ENCODE data around the gene MST1R. TPM values are rescaled to one million over a fixed set of nuclear protein-coding genes. Genes with fewer than 3 reads are reported as not detected.

Gene MST1R
- polyA plus RNA-seq, 2 of the 4 experiments (the other 2 are of a cell fraction) = 5.9 to 7.5 TPM

DNA sequence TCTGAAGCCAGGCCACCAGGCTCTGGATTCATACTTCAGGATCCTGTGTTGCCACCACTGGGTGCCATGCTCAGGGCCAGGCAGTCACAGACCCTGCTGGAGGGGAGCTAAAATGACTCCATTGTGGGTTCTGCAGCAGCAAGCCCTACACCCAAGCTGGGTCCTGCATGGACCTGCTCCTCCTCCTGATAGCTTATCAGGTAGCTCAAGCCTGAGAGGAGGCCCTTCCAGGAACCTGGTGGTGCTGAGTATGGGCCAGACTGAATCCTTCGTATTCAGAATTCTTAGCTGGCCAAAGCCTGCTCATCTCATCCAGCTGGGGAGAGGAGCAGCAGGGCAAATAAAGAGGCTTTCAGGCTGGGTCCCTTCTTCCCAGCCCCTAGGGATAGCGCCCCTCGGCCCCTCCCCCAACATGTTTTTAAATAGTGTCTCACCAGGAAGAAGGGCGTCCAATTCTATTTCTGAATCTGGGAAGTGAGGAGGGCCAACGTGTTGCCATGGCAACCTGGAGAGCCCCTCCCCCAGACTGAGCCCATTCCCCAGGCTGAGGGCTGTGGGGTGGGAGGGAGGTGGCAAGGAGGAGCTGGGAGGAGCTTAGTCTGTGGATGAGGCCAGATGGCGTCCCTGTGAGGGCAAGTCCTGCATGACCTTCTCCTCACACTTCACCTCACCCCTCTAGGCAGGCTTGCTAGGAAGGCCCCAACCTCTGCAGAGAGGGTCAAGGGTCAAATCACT, 22.9 kb downstream of the MST1R start:
- no peaks in the 10 kb centered on the region for H3K4me1 ChIP-seq
- ChIA-PET POLR2A (no interaction called here), CTCF (interaction anchor here (0.9 to 2.4 kb wide), 5 partner anchors 18 to 48 kb away, joined by 3 to 11 read pairs (median 4); no protein-coding TSS in a partner anchor)
- no peak overlapping the region for H3K27ac ChIP-seq
- DNase-seq (ENCODE audit: low read depth in 1 of 2, low spot score in 1 of 2) = no peak
- no peak overlapping the region for H3K4me3 ChIP-seq
- no peak overlapping the region for H3K4me2 ChIP-seq
- 61% methylated on average over 5 of the region's 6 CpGs for WGBS (ENCODE audit: missing lambda C conversion rate)
- FAIRE-seq = no peak
- no peaks in the 10 kb centered on the region for H3K9me3 ChIP-seq
- 0 out of 6 replicates have a peak, but pooled peaks of 1 of the 2 experiments have one; percentile 20 for ATAC-seq
- TF ChIP-seq, protein P1, sequence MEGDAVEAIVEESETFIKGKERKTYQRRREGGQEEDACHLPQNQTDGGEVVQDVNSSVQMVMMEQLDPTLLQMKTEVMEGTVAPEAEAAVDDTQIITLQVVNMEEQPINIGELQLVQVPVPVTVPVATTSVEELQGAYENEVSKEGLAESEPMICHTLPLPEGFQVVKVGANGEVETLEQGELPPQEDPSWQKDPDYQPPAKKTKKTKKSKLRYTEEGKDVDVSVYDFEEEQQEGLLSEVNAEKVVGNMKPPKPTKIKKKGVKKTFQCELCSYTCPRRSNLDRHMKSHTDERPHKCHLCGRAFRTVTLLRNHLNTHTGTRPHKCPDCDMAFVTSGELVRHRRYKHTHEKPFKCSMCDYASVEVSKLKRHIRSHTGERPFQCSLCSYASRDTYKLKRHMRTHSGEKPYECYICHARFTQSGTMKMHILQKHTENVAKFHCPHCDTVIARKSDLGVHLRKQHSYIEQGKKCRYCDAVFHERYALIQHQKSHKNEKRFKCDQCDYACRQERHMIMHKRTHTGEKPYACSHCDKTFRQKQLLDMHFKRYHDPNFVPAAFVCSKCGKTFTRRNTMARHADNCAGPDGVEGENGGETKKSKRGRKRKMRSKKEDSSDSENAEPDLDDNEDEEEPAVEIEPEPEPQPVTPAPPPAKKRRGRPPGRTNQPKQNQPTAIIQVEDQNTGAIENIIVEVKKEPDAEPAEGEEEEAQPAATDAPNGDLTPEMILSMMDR (IDR thresholded peaks at IDR 0.05) = no peak
- TF ChIP-seq CBX2 (IDR thresholded peaks at IDR 0.05; ENCODE audit: borderline replicate concordance, low read depth) (no peak), ESRRA (IDR thresholded peaks at IDR 0.05; ENCODE audit: borderline replicate concordance, low read length) (no peak), MYC (IDR thresholded peaks at IDR 0.05; ENCODE audit: borderline replicate concordance, low read length) (no peak), RAD21 (conservative IDR thresholded peaks at IDR 0.05 in 1 of 2, IDR thresholded peaks at IDR 0.05 in 1 of 2) (no peak), ZSCAN20 (CRISPR knock-in tag; IDR thresholded peaks at IDR 0.05) (no peak), MAZ (IDR thresholded peaks at IDR 0.05; ENCODE audit: borderline replicate concordance, low read depth, low read length) (no peak)
- TF ChIP-seq, protein P2, sequence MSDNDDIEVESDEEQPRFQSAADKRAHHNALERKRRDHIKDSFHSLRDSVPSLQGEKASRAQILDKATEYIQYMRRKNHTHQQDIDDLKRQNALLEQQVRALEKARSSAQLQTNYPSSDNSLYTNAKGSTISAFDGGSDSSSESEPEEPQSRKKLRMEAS (IDR thresholded peaks at IDR 0.05) = no peak
- TF ChIP-seq, protein P3, sequence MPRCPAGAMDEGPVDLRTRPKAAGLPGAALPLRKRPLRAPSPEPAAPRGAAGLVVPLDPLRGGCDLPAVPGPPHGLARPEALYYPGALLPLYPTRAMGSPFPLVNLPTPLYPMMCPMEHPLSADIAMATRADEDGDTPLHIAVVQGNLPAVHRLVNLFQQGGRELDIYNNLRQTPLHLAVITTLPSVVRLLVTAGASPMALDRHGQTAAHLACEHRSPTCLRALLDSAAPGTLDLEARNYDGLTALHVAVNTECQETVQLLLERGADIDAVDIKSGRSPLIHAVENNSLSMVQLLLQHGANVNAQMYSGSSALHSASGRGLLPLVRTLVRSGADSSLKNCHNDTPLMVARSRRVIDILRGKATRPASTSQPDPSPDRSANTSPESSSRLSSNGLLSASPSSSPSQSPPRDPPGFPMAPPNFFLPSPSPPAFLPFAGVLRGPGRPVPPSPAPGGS (IDR thresholded peaks at IDR 0.05) = no peak

DNA sequence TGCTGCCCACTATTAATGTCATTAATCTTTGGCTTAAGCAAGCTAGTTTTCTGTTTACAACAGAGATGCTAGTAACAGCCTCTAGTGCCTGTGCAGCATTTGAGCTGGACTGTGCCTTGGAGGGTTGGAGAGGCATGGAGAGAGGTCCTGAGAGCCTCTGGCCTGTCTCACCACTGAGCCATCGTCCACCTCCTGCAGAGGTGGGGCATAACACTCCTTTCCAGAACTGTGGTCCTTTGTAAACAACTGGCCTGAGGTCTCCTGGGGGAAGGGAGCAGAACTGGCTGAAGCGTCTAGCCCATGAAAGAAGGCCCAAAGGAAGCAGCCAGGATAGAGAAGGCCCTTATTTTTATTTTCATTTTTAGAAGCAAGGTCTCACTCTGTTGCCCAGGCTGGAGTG, 24.0 kb downstream of the MST1R start:
- no peak overlapping the region for H3K4me3 ChIP-seq
- WGBS (ENCODE audit: missing lambda C conversion rate) = 67% methylated on average over 2 of the region's 2 CpGs

DNA sequence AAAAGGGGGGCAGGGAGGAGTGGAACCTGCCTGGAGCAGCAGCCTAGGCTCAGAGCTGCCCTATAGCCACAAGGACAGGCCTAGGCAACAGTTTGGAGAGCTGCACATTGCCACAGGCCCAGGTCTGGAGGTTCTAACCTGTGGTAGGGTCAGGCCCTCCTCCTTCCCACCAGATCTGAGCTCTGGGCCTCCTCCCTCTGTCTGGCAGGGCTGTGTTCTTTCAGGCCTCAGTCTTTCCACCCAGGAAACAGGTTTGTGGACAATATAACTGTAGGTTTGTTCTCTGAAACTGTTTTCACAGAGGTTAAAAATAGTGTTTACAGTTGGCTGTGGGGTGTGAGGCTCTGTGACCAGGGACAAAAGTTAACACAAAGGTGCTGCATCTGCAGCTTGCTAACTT, 25.0 kb downstream of the MST1R start:
- H3K27ac ChIP-seq = no peak overlapping the region
- H3K4me2 ChIP-seq = no peak overlapping the region
- no peak for FAIRE-seq
- no peaks in the 10 kb centered on the region for H3K9me3 ChIP-seq
- TF ChIP-seq TFCP2L1 (CRISPR knock-in tag; IDR thresholded peaks at IDR 0.05) (no peak), CHD4 (IDR thresholded peaks at IDR 0.05; ENCODE audit: borderline replicate concordance) (no peak), MYC (IDR thresholded peaks at IDR 0.05; ENCODE audit: borderline replicate concordance, low read length) (no peak), HOXA7 (CRISPR knock-in tag; IDR thresholded peaks at IDR 0.05) (no peak), CHD2 (IDR thresholded peaks at IDR 0.05; ENCODE audit: low read length, partially characterized antibody) (no peak), ESRRA (IDR thresholded peaks at IDR 0.05; ENCODE audit: borderline replicate concordance, low read length) (no peak), FOXS1 (CRISPR knock-in tag; IDR thresholded peaks at IDR 0.05) (no peak), ZC3H11A (IDR thresholded peaks at IDR 0.05) (no peak)
- TF ChIP-seq, protein P1 (IDR thresholded peaks at IDR 0.05) = no peak
- TF ChIP-seq, protein P4, sequence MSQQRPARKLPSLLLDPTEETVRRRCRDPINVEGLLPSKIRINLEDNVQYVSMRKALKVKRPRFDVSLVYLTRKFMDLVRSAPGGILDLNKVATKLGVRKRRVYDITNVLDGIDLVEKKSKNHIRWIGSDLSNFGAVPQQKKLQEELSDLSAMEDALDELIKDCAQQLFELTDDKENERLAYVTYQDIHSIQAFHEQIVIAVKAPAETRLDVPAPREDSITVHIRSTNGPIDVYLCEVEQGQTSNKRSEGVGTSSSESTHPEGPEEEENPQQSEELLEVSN (IDR thresholded peaks at IDR 0.05; ENCODE audit: borderline replicate concordance, low read depth) = no peak
- POLR2A ChIA-PET = interaction anchor here (0.7 kb wide), 1 partner anchor 156 kb away, joined by 4 read pairs; no protein-coding TSS in a partner anchor
- no peaks in the 10 kb centered on the region for H3K4me1 ChIP-seq
- DNase-seq (ENCODE audit: low read depth in 1 of 2, low spot score in 1 of 2) = no peak
- no peak overlapping the region for H3K4me3 ChIP-seq
- CTCF ChIA-PET = interaction anchor here (0.6 to 4.5 kb wide), 4 partner anchors 11 to 116 kb away, joined by 3 to 23 read pairs (median 5); no protein-coding TSS in a partner anchor
- no peak for ATAC-seq

More for the DNA sequence above, 24.0 kb downstream of the MST1R start:
- Histone ChIP-seq H3K4me1 (no peaks in the 10 kb centered on the region), H3K4me2 (no peak overlapping the region), H3K27ac (no peak overlapping the region), H3K9me3 (no peaks in the 10 kb centered on the region)
- DNase-seq (ENCODE audit: low read depth in 1 of 2, low spot score in 1 of 2) (no peak), ATAC-seq (no peak), FAIRE-seq (no peak)
- ChIA-PET POLR2A (no interaction called here), CTCF (interaction anchor here (2.0 to 4.5 kb wide), 2 partner anchors 26 to 40 kb away, joined by 7 to 23 read pairs; no protein-coding TSS in a partner anchor)
- TF ChIP-seq HEYL (CRISPR knock-in tag; IDR thresholded peaks at IDR 0.05) (no peak), JUN (IDR thresholded peaks at IDR 0.05) (no peak), PHF8 (IDR thresholded peaks at IDR 0.05; ENCODE audit: borderline replicate concordance, low read depth) (no peak)
- TF ChIP-seq, protein P5, sequence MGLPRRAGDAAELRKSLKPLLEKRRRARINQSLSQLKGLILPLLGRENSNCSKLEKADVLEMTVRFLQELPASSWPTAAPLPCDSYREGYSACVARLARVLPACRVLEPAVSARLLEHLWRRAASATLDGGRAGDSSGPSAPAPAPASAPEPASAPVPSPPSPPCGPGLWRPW (IDR thresholded peaks at IDR 0.05) = no peak
